HG03439 (cell line): ENCODE data around the gene CLIP1.
A peak's percentile ranks its signal among the peaks of the same experiment; 100 is the strongest.
"Not testable (repeated sequence)": the region's sequence is repeated elsewhere in the genome, so short reads cannot be mapped to it uniquely, and the experiment has no call there.

ENCODE experiments used
- ATAC-seq: cut with Tn5 transposase; IDR thresholded peaks from one replicate; pipeline ENCODE4 v1.9.1; 2021; ENCODE audit warnings: mild to moderate bottlenecking, moderate library complexity; ENCODE audit not compliant: unreplicated experiment

Gene CLIP1

DNA sequence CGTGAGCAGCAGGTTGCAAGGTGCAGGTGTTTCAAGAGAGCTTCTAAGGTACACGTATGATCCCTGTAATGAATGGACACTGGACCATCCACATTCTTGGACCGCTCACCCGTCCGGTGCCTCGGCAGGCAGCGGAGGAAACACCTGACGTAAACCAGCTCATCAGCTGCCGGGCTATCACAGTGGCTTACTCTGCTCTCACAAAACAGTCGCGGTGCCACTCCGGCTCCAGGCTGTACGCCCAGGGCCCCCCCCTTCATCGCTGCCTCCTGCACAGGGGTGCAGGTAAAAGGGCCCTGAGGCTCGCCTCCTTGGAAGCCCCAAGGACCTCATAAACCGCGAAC is 156.6 kb downstream of the CLIP1 start:
- peak; percentile 26 for ATAC-seq

- no peak for ATAC-seq
These were observed 157.0 kb downstream of the CLIP1 start for GRCh38 chr12:122265476-122265875.

- ATAC-seq = not testable (repeated sequence)
These were observed 161.7 kb downstream of the CLIP1 start for GRCh38 chr12:122260735-122261134.

DNA sequence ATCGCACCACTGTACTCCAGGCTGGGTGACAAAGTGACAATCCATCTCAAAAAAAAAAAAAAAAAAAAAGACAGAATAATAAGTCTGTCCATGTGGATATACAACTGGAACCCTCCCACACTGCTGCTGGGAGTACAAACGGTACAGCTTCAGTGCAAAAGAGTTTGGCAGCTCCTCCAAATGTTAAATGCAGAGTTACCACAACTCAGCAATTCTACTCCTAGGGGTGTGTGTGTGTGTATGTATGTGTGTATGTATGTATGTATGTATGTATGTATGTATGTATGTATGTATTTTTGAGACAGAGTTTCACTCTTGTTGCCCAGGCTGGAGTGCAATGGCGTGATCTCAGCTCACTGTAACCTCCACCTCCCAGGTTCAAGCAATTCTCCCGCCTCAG is 163.5 kb downstream of the CLIP1 start:
- ATAC-seq = not testable (repeated sequence)

DNA sequence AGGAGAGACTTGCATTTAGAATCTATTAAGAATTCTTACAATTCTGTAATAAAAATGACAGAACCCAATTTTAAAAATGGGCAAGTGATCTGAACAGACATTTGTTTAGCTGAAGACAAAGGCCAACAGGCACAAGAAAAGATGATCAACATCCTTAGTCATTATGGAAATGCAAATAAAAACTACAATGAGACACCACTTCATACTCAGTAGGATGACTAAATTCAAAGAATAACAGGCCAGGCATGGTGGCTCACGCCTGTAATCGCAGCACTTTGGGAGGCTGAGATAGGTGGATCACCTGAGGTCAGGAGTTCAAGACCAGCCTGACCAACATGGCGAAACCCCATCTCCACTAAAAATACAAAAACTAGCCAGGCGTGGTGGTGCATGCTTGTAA is 164.0 kb downstream of the CLIP1 start:
- not testable (repeated sequence) for ATAC-seq

DNA sequence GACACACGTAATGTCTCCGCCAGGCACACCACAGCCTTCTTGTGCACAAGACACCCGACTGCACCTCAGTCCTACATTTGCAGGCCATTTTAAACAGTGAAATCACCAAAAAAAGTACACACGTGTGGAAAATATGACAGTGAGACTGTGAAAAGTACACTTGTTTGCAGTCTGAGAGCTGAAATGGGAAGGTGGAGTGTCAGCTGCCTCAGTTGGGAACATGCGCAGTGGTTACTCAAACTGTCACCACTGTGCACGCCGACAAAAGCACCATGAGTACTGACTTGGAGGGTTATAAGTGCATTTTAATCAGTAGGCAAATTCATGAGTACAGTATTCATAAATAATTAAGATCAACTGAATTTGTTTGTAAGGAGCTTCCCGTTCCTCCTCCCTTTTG is 171.9 kb downstream of the CLIP1 start:
- ATAC-seq = no peak

DNA sequence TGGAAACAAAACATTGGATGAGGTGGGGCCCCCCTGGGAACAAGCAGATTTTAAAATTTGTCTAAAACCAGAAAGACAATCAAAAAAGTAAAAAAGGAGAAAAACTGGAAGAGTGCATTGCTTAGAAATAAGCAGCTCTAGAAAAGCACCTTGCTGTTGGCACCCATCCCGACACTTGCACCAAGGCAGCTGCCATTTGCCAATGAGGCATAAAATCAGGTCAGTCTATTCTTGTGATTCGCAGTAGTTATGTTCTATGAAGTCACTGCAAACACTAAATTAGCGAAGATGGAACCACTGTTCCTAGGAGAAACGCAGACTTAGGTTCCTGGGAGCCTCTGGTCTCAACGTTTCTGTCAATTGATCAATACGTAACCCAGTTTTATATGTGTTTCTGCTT is 172.4 kb downstream of the CLIP1 start:
- ATAC-seq = no peak

DNA sequence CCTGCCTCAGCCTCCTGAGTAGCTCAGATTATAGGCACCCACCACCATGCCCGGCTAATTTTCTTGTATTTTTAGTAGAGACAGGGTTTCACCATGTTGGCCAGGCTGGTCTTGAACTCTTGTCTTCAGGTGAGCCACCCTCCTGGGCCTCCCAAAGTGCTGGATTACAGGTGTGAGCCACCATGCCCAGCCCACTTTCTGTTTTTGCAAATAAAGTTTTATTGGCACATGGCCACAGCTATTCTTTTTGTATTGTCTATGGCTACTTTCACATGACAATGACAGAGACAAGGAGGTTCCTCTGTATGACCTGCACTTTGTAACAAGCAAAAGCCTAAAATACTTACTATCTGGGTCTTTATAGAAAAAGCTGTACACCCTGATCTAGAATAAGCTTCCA is 176.9 kb downstream of the CLIP1 start:
- ATAC-seq = no peak

- ATAC-seq = no peak
These were observed 177.7 kb downstream of the CLIP1 start for GRCh38 chr12:122244565-122245371.

- ATAC-seq = no peak
These were observed 178.5 kb downstream of the CLIP1 start for GRCh38 chr12:122243965-122244364.

GRCh38 chr12:122238861-122239260 is 183.6 kb downstream of the CLIP1 start:
- ATAC-seq = no peak

DNA sequence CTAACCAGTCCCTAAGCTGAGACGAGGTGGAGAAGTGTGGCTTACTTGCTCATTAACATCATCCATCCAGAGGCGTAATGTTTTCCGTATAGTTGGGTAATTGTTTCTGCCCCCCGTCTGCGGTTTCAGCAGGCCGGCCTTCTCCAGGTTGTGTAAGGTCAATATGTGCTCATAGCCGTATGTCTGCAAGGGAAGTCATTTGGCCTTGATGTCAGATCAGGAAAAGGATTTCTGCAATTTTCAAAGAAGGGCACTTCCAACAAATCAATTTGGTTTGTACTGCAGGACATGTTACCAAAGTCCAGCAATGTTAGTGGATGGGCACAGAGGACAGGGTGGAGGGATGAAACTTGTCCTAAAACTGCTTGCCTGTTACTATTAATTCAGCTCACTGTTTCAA is 186.7 kb downstream of the CLIP1 start:
- no peak for ATAC-seq

DNA sequence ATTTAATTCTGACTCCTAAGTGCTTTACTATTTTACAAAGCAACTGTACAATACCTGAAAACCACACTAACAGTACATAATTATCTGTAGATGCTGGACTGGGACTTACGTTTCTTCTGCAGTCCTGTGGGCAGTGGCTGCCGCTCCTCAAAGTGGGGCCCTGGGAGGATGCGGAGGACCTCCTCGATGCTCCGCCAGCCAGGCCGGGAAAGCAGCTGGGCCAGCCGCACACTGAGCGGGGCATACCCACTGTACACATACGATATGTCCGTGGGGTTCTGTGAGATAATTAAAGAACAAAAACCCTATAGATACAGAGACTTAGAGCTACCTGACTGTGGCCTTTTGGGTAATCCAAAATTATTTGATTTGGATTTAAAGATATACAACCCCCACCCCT is 189.8 kb downstream of the CLIP1 start:
- no peak for ATAC-seq

DNA sequence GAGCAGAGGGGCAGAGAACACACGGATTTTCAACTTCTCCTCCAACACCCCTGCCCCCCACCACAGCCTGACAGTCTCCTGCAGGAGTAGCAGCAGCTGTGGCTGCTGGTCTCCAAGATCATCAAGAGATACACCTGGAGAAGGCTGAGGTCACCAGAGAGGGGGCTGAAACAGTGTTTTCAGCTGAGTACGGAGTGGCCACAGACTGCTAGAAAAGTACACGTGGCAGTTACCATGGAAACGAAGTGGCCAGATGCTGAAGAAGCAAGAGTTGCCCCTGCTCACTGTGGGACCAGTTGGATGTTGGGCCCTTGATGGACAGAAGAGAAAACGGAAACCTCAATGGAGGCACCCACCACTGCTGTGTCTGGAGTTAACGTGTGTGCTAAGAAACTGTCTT is 191.7 kb downstream of the CLIP1 start:
- no peak for ATAC-seq

DNA sequence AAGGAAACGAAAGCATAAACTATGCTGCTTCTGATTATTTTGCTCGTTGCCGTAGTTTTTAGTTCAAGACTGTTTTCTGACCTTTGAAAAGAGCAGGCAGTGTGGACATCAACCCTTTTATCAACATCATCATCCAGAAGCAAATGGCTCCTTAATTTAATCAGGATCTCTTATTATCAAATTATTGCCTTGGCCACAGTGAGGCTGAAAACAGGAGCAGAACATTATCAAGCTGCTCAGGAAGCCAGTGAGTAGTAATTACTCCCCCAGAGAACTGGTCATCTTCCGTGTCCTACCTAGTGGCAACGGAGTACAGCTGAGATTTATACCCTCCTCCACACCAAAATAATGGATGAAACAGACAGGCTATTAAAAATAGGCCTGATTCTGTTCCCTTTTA is 194.4 kb downstream of the CLIP1 start:
- no peak for ATAC-seq

GRCh38 chr12:122227341-122227740 is 195.1 kb downstream of the CLIP1 start:
- ATAC-seq = no peak

- no peak for ATAC-seq
These were observed 195.9 kb downstream of the CLIP1 start for GRCh38 chr12:122226366-122227125.

DNA sequence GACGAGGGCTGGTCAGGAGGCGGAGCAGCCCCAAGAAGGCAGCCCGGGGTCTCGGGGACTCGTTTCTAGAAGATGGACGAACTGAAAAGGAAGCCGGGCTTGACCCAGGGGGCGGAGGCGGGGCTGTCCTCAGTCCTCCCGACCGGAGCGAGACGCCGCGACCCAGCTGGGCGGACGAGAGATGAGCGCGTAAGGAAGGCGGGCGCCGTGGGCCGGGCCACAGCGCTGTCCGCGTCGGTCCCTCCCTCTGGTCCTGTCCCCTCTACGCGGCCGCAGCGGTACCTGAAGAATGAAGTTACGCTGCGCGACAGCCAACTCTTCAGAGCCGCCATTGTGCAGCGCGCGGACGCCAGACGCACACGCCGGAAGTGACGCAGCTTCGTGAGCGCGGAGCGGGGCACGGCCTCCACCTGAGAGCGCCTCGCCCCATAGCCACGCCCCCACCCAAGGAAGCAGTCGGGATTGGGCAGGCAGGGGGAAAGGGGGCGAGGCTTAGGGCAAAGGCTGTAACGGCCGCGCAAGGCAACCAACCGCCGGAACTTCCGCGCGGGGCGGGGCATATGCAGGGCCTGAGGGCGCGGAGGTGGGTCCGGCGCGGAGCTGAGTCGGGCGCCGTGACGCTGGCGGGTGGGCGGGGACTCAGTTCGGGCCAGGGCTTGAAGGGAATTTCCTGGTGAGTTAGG is 196.6 kb downstream of the CLIP1 start, which contains the start of gene DIABLO:
DIABLO (minus strand) TSS at position 370 of the 683 bp plus-strand sequence; CDS start at position 332, 38 bp downstream.
- ATAC-seq = peak; percentile 93
